GM18870 (cell line): ENCODE measurements around the gene SF3B1.
"Not testable (repeated sequence)": the region's sequence is repeated elsewhere in the genome, so short reads cannot be mapped to it uniquely, and the experiment has no call there.

Source experiments
- ATAC-seq: cut with Tn5 transposase; IDR thresholded peaks from one replicate; pipeline ENCODE4 v1.9.1; 2021; ENCODE audit warnings: moderate library complexity; ENCODE audit not compliant: unreplicated experiment

The SF3B1 gene

GRCh38 chr2:197343968-197344367, 90.9 kb downstream of the SF3B1 start:
- not testable (repeated sequence) for ATAC-seq

- ATAC-seq: no peak
Measured at GRCh38 chr2:197340591-197340990, 94.2 kb downstream of the SF3B1 start.
